ENCODE data around the gene PMF1.

- no peak for TF ChIP-seq CTCF (conservative IDR thresholded peaks at IDR 0.05; ENCODE audit: low read depth, low read length)
- no peak for TF ChIP-seq EZH2 (IDR thresholded peaks at IDR 0.05; ENCODE audit: borderline replicate concordance, low read depth, low read length, poor library complexity, severe bottlenecking)
Observed at GRCh38 chr1:156226782-156227181, 14.0 kb downstream of the PMF1 start.

Data from A673 (cell line).